GM20000 (cell line): ENCODE results near the gene HTR3E.
A peak's percentile ranks its signal among the peaks of the same experiment; 100 is the strongest.
"Not testable (repeated sequence)": the region's sequence is repeated elsewhere in the genome, so short reads cannot be mapped to it uniquely, and the experiment has no call there.

ENCODE experiments used
- DNase-seq: peaks from one replicate; pipeline ENCODE4 v3.0.0; 2012; ENCODE audit warnings: low spot score
- TF ChIP-seq, protein P1 (sequence below): IDR thresholded peaks from 2 replicates; pipeline ENCODE4 v1.5.1; 2012; ENCODE audit warnings: mild to moderate bottlenecking, control low read depth; ENCODE audit errors: extremely low read depth, missing control alignments

The HTR3E gene

GRCh38 chr3:184145751-184146270 lies 48.9 kb downstream of the HTR3E start:
- TF ChIP-seq, protein P1, sequence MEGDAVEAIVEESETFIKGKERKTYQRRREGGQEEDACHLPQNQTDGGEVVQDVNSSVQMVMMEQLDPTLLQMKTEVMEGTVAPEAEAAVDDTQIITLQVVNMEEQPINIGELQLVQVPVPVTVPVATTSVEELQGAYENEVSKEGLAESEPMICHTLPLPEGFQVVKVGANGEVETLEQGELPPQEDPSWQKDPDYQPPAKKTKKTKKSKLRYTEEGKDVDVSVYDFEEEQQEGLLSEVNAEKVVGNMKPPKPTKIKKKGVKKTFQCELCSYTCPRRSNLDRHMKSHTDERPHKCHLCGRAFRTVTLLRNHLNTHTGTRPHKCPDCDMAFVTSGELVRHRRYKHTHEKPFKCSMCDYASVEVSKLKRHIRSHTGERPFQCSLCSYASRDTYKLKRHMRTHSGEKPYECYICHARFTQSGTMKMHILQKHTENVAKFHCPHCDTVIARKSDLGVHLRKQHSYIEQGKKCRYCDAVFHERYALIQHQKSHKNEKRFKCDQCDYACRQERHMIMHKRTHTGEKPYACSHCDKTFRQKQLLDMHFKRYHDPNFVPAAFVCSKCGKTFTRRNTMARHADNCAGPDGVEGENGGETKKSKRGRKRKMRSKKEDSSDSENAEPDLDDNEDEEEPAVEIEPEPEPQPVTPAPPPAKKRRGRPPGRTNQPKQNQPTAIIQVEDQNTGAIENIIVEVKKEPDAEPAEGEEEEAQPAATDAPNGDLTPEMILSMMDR: no peak
- DNase-seq: no peak

GRCh38 chr3:184148076-184148475 lies 51.2 kb downstream of the HTR3E start:
- DNase-seq: no peak
- TF ChIP-seq, protein P1: no peak

- no peak for DNase-seq
- TF ChIP-seq, protein P1: no peak
Observed at GRCh38 chr3:184149123-184149522, 52.3 kb downstream of the HTR3E start.

DNA sequence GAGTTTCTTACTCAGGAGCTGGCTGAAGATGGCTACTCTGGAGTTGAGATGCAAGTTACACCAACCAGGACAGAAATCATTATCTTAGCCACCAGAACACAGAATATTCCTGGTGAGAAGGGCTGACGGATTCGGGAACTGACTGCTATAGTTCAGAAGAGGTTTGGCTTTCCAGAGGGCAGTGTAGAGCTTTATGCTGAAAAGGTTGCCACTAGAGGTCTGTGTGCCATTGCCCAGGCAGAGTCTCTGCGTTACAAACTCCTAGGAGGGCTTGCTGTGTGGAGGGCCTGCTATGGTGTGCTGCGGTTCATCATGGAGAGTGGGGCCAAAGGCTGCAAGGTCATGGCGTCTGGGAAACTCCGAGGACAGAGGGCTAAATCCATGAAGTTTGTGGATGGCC lies 52.9 kb downstream of the HTR3E start:
- DNase-seq: not testable (repeated sequence)

DNA sequence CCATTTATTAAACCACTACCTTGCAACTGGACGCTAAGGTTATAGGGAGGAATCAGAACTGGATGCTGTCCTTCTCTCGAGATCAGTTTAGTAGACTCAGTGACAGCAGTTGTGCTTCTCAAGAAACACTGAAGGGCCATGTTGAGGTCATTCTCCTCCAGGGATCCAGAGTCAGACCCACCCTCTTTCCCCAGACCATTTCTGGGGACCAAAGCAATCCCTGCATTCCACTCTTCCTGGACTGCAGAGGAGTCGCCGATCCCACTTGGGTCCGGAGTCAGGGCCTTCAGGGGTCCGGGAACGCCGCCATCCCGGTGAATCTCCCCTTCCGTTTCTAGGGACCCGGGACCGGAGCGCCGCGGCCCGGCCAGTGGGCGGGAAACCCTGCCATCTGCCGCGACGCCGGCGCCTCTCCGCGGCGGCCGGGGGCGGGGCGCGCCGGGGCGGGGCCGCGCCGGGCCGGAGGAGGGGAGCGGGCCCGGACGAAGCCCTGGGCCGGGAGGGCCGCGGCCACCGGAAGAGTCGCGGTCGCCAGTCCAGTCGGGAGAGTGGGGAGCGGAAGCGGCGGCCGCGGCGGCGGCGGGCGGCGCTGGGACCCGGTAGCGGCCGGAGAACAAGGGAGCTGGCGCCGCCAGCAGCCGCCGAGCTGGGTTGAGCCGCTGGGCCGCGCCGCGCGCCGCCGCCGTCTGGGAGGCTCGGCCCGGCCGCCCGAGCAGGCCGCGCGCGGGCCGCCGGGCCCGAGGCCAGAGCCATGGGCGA lies 58.2 kb downstream of the HTR3E start, which contains the start of gene DVL3:
TSS of gene DVL3 (plus strand) at position 493 of the 759 bp plus-strand sequence. CDS start at position 752, 259 bp downstream.
- DNase-seq: peak; percentile 96
- TF ChIP-seq, protein P1: no peak

DNA sequence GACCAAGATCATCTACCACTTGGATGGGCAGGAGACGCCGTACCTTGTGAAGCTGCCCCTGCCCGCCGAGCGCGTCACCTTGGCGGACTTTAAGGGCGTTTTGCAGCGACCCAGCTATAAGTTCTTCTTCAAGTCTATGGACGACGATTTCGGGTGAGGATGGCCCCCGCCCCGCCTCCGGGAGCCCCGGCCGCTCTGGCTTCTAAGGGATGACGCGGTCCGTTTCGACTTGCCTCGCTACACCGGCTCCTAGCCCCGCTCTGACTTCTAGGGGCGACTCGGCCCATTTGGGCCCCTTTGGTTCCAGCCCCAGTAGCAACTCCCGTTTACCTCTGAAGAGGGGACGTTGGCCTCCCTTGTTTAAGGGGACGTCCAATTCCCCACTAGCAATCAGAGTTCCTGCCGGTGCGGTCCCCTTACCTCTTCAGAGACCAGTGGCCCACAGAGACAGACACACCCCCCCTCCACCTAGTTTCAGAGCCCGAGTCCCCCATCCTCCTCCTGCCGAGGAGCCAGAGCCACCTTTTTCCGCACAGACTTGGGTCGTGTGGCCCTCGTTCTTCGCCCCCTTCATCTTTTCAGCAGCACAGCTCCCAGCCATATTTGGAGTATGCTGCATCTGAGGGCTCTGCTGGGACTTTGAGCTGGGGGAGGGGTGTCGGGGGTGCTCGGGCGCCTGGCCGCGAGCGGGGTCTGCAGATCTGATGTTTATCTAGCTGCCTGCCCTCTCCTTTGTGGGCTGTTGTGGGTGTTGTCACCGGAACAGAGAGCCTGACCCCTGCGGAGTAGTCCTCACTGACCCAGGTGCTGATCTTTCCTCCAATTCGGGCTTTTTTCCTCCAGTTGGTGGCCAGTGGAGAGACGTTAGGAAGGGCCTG lies 59.0 kb downstream of the HTR3E start:
- TF ChIP-seq, protein P1: no peak
- peak; percentile 69 for DNase-seq

GRCh38 chr3:184156522-184156955 lies 59.7 kb downstream of the HTR3E start:
- peak; percentile 50 for DNase-seq
- TF ChIP-seq, protein P1: no peak
